Subcutaneous adipose tissue (tissue), 4 donors: ENCODE results near the gene MYLK. TPM values are rescaled to one million over a fixed set of nuclear protein-coding genes. Genes with fewer than 3 reads are reported as not detected.

Experiments used
- CTCF ChIP-seq: fragments of 450-650 bp; IDR thresholded peaks from one replicate; pipeline ENCODE4 v1.5.1; 2016; ENCODE audit warnings: low read depth, mild to moderate bottlenecking, control low read depth, antibody characterized with exemption, moderate library complexity
- total RNA-seq, 4 donors: library from RNA; depleted of rRNA; stranded (reverse); fragments of >200 nt; gene quantifications; one replicate each; pipeline ENCODE4 v1.1.0, GENCODE V29; 2016

The MYLK gene
- total RNA-seq, 4 donors from 2014 or later = 28.2 to 113 (median 58.3) TPM

GRCh38 chr3:123732447-123732846, 151.7 kb downstream of the MYLK start:
- no peak for TF ChIP-seq CTCF

- TF ChIP-seq CTCF = no peak
These were observed 153.3 kb downstream of the MYLK start for GRCh38 chr3:123730829-123731228.

GRCh38 chr3:123728991-123729390, 155.1 kb downstream of the MYLK start:
- TF ChIP-seq CTCF = no peak

- no peak for TF ChIP-seq CTCF
These were observed 156.1 kb downstream of the MYLK start for GRCh38 chr3:123728014-123728413.

- no peak for TF ChIP-seq CTCF
These were observed 158.3 kb downstream of the MYLK start for GRCh38 chr3:123725652-123726400.

- no peak for TF ChIP-seq CTCF
These were observed 159.8 kb downstream of the MYLK start for GRCh38 chr3:123724306-123724705.

GRCh38 chr3:123723522-123724168, 160.5 kb downstream of the MYLK start:
- no peak for TF ChIP-seq CTCF
